T-helper 2 cell (primary cell): Measurements from ENCODE around the gene TAF11L2.
"Not testable (repeated sequence)": the region's sequence is repeated elsewhere in the genome, so short reads cannot be mapped to it uniquely, and the experiment has no call there.

ENCODE experiments used
- DNase-seq, 5 experiments: peaks; one replicate each; pipeline versions ENCODE4 v3.0.0 to v3.0.0-alpha.2; 2012 to 2022

The TAF11L2 gene

DNA sequence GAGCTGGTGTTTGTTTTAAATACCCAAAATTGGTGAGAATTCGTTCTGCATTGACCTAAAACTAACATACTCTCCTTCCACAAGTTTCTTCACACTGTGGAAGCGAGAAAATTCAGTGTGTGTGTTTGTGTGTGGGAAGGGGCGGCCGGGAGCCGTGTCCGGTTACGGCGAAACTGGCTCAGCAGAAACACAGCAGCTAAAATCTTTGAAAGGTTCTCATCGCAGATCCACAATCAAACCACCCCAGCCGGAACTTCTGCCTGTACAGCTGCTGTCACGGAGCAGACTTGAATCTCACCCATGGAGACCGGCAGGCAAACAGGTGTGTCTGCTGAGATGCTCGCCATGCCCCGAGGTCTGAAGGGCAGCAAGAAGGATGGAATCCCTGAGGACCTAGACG lies 30.3 kb downstream of the TAF11L2 start, which contains the start of gene TAF11L6:
Gene TAF11L6 (plus strand): TSS at position 301 of the 400 bp plus-strand sequence.
- not testable (repeated sequence) for DNase-seq
